Glutamatergic neuron (in vitro differentiated cells): ENCODE measurements around the gene GALNT2. TPM values are rescaled to one million over a fixed set of nuclear protein-coding genes. Genes with fewer than 3 reads are reported as not detected.

Source experiments
- DNase-seq: peaks from one replicate; pipeline ENCODE4 v3.0.0; 2022
- H3K27ac Mint-ChIP-seq: one replicate; pipeline ENCODE4 v1.8.0; 2020; ENCODE audit warnings: mild to moderate bottlenecking, mixed read lengths, inconsistent platforms; ENCODE audit not compliant: unreplicated experiment
- H3K27me3 Mint-ChIP-seq: one replicate; pipeline ENCODE4 v1.8.0; 2020; ENCODE audit warnings: mild to moderate bottlenecking, moderate library complexity, mixed read lengths, inconsistent platforms; ENCODE audit not compliant: unreplicated experiment
- H3K36me3 Mint-ChIP-seq: one replicate; pipeline ENCODE4 v1.8.0; 2020; ENCODE audit warnings: mild to moderate bottlenecking, mixed read lengths, inconsistent platforms; ENCODE audit not compliant: unreplicated experiment
- H3K4me1 Mint-ChIP-seq: one replicate; pipeline ENCODE4 v1.8.0; 2020; ENCODE audit warnings: mild to moderate bottlenecking, low read depth, mixed read lengths, inconsistent platforms; ENCODE audit not compliant: unreplicated experiment
- H3K4me3 Mint-ChIP-seq: one replicate; pipeline ENCODE4 v1.8.0; 2020; ENCODE audit warnings: mild to moderate bottlenecking, mixed read lengths, inconsistent platforms; ENCODE audit not compliant: unreplicated experiment
- H3K9me3 Mint-ChIP-seq: one replicate; pipeline ENCODE4 v1.8.0; 2020; ENCODE audit warnings: mild to moderate bottlenecking, moderate library complexity, mixed read lengths, inconsistent platforms; ENCODE audit not compliant: unreplicated experiment
- CTCF ChIP-seq: fragments of 200-600 bp; sonication (generic); IDR thresholded peaks from one replicate; pipeline ENCODE4 v1.5.0; 2021; ENCODE audit not compliant: partially characterized antibody, unreplicated experiment
- total RNA-seq: library from RNA; stranded (reverse); fragmentation: NEBNext Ultra II Directional; extraction: Animal tissue kit (Norgen Biotek cat#: 25700); gene quantifications from one replicate; pipeline ENCODE4 v1.2.1, GENCODE V29; 2021; ENCODE audit not compliant: unreplicated experiment

Gene GALNT2
- total RNA-seq, 1 donor from 2014 or later: 35.2 TPM

- peaks cover 11% of the 10 kb centered on the region for H3K9me3 Mint-ChIP-seq
- no peak for DNase-seq
- H3K27me3 Mint-ChIP-seq: peaks cover 12% of the 10 kb centered on the region
- peaks cover 6% of the 10 kb centered on the region for H3K36me3 Mint-ChIP-seq
- peaks cover 12% of the 10 kb centered on the region for H3K4me1 Mint-ChIP-seq
- no peak overlapping the region for H3K4me3 Mint-ChIP-seq
- no peak for TF ChIP-seq CTCF
- H3K27ac Mint-ChIP-seq: no peak overlapping the region
Observed at GRCh38 chr1:230079199-230080024, 12.4 kb downstream of the GALNT2 start.

- Mint-ChIP-seq H3K27ac (no peak overlapping the region), H3K36me3 (peaks cover 6% of the 10 kb centered on the region), H3K27me3 (peaks cover 12% of the 10 kb centered on the region), H3K4me1 (peaks cover 12% of the 10 kb centered on the region), H3K4me3 (no peak overlapping the region), H3K9me3 (peaks cover 13% of the 10 kb centered on the region)
- DNase-seq: no peak
- TF ChIP-seq CTCF: no peak
Observed at GRCh38 chr1:230080822-230081221, 13.8 kb downstream of the GALNT2 start.

DNA sequence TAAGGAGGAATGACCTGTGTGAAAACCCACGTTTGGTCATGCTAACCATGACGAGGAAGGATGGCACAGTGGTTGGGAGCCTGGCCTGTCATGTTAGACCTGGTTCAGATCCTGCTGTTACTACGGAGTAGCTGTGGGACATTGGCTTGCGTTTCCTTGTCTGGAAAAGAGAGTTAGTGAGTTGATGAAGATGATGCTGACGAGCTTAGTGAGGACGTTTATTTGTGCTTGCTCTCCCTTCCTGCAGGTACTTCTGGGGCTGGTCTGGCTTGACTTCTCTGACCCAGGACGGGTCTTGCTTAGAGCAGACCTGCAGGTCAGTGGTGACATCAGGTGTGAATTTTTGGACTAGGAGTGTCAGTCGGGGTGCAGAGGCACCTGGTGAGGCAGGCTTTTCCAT lies 14.7 kb downstream of the GALNT2 start:
- Mint-ChIP-seq H3K27ac (peak overlapping the region; percentile 39), H3K4me1 (peaks cover 6% of the 10 kb centered on the region), H3K4me3 (peak overlapping the region; percentile 48)

GRCh38 chr1:230082211-230082610 lies 15.2 kb downstream of the GALNT2 start:
- peaks cover 7% of the 10 kb centered on the region for H3K4me1 Mint-ChIP-seq
- peaks cover 12% of the 10 kb centered on the region for H3K27me3 Mint-ChIP-seq
- no peak for TF ChIP-seq CTCF
- no peak for DNase-seq
- peaks cover 6% of the 10 kb centered on the region for H3K36me3 Mint-ChIP-seq
- H3K9me3 Mint-ChIP-seq: peaks cover 13% of the 10 kb centered on the region
- H3K27ac Mint-ChIP-seq: peak overlapping the region; percentile 39
- no peak overlapping the region for H3K4me3 Mint-ChIP-seq

More for the DNA sequence above, 14.7 kb downstream of the GALNT2 start:
- no peak for TF ChIP-seq CTCF
- no peak for DNase-seq
- Mint-ChIP-seq H3K27me3 (peaks cover 12% of the 10 kb centered on the region), H3K36me3 (peaks cover 6% of the 10 kb centered on the region), H3K9me3 (peaks cover 13% of the 10 kb centered on the region)

DNA sequence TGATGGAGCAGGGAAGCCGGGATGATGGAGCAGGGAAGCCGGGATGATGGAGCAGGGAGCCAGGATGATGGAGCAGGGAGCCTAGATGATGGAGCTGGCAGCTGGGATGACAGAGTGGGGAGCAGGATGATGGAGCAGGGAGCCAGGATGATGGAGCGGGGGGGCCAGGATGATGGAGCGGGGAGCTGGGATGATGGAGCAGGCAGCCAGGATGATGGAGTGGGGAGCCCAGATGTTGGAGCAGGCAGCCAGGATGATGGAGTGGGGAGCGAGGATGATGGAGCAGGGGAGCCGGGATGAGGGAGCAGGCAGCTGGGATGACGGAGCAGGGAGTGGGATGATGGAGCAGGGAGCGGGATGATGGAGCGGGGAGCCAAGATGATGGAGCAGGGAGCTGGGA lies 16.0 kb downstream of the GALNT2 start:
- peaks cover 13% of the 10 kb centered on the region for H3K9me3 Mint-ChIP-seq
- no peak for DNase-seq
- H3K27me3 Mint-ChIP-seq: peaks cover 13% of the 10 kb centered on the region
- no peak for TF ChIP-seq CTCF
- H3K27ac Mint-ChIP-seq: peak overlapping the region; percentile 60
- no peak overlapping the region for H3K4me3 Mint-ChIP-seq
- H3K36me3 Mint-ChIP-seq: peaks cover 6% of the 10 kb centered on the region
- peaks cover 10% of the 10 kb centered on the region for H3K4me1 Mint-ChIP-seq
